Myocyte (in vitro differentiated cells): ENCODE results near the gene INHBB. TPM values are rescaled to one million over a fixed set of nuclear protein-coding genes. Genes with fewer than 3 reads are reported as not detected.

Experiments used
- DNase-seq: peaks from one replicate; pipeline ENCODE4 v3.0.0-alpha.2; 2012; ENCODE audit warnings: low read depth
- total RNA-seq: library from RNA; depleted of rRNA; stranded (reverse); fragments of >200 nt; gene quantifications from 2 replicates; pipeline ENCODE4 v1.2.3, GENCODE V29; 2014

Gene INHBB
- total RNA-seq, 1 donor from 2014 or later = 0.27 TPM

DNA sequence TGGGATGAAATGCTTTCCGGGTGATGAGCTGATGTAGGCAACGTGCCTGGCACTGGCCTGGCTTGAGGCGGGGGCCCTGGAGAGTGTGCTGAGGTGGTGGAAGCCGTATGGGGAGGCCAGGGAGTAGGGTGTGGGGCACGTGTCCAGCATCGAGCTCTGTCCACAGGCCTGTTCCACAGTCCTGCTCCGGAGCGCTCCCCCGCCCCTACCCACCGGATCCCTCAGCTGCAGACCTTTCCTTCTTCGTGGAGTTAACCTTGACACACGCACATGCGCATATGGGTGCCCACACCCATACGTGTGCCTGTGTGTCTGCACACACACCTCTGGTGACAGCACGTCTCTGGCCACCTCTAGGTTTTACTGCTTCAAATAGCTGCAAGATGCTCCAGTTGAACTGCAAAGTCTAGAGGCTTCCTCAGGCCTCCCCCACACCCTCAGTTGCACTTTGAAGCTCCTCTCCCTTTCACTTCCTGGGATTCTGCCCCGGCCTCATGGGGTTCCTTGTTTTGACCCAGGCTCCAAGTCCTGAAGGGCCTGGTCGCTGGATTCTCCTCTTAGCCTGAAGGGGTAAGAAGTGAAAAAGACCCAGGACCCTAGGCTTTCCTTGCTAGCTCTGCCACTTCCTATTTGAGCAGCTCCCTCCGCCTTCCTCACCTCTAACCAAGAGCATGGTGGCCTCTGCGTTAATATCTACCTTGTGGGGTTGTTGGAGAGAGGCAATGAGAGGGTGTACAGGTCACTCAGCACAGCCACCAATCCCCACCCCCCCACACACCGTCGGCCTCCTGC is 49.5 kb downstream of the INHBB start:
- DNase-seq = no peak

GRCh38 chr2:120396013-120396860 is 50.3 kb downstream of the INHBB start:
- peak; percentile 25 for DNase-seq

DNA sequence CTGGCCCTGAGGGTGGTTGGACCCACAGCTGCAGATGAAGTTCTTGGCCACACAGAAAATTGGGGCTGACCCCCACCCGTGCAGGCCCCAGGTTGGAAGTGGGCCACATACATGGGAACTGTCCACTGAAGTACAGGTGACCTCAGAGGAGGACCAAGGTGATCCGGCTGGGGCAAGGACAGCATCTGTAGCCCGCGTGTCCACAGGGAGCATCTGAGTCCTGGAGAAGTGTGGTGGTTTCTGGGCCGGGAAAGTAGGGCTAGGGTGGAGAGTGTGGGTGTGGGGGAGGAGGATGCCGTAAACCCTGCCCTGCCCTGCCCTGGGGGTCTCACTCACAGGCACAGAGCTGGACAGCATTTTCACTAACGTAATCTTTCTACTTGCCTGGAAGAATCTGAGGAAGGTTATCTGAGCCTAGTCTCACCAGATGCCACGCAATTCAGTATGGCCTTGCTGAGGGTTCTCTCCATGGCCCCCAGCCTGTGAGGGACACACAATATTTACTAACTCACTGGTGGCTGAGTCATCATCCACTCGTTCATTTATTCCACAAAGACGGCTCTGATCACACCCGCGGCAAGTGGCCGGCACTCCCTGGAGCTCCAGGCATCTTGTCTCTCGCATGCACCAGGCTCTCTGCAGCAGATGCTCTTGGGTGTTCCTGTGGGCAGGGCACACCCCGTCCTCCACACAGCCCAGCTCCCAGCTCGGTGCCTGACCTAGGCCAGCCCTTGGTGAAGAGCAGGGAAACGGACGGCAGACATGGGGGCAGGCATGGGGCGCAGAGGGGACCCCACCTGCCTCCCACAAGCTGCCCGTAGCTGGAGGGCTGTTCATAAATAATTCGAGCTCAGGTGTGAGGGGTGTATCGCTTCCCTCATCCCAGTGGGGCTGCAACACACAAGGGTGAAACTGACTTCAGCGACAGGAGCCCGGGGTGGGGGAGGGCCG is 51.2 kb downstream of the INHBB start:
- DNase-seq = peak; percentile 95

DNA sequence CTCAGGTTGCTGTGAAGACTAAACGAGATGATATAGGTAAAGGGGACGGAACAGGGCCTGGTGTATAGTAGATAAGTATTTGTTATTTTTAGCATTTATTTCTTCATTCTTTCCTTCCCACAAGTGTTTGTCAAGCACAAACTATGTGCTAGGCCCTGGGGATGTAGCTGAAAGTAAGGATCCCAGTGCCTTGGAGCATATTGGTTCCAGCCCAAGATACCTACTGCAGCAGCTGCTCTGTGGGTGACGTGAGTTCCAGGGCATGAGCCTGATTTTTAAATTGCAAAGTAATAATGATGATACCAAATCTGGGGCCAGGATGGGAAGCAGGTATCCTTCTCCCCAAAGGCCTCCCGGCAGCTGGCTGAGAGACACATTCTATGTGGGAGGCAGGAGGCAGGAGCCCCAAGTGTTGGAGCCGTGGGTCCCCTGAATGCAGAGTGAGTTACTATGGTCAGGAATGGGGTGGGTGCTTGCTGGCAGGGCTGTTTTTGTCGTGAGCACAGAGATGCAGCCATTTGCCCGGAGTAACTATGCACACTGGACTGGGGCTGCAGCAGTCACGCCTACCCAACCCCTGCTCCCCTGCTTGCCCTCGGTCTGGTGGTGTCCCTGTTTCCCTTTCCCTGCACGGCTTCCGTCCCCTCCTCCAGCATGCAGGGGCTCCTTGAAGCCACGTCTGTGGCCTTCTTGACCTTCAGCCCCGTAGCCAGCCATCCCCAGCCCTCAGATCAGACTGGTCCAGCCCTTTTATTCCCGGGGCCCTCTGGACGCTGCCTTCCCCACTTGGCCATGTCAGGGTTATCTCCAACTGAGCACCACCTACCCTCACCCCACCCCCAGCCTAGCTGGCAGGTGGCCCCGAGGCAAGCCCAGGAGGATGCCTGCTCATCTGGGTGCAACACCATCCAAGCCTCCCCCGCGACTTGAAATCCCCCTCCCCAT is 52.4 kb downstream of the INHBB start:
- DNase-seq = peak; percentile 62

- DNase-seq = no peak
Measured at GRCh38 chr2:120398996-120399888, 53.3 kb downstream of the INHBB start.

DNA sequence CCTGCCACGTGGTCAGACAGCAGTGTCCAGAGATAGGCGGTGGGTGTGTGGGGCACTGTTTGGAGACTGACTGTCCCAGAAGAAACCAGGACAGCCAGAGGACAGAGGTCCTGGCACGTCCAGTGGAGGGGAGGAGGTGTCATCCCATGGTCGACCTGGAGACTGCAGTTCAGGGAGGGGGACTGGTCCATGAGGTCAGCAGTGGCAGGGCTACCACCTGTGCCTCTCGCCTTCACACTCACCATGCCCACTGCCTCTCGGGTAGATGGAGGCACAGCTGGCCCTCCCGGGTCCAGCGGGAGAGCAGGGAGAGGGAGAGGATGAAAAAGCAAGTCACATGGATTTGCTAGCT is 53.9 kb downstream of the INHBB start:
- no peak for DNase-seq

- no peak for DNase-seq
Measured at GRCh38 chr2:120400551-120400950, 54.6 kb downstream of the INHBB start.

Other genes with a start within 250 kb of the INHBB start
- 27.1 and 27.6 TPM in 2 replicates for gene TMEM185B, start 122.7 kb upstream of the INHBB start, total RNA-seq
- 34.2 and 34.5 TPM in 2 replicates for gene RALB, start 93.3 kb upstream of the INHBB start, total RNA-seq